ACC112 (cell line): ENCODE data around the gene ETFA.

Experiments used
- H2AFZ ChIP-seq: fragments of 200-600 bp; sonication (generic); one replicate; pipeline ENCODE4 v1.6.0; 2017; ENCODE audit warnings: antibody characterized with exemption, low read length; ENCODE audit not compliant: unreplicated experiment
- H3K27ac ChIP-seq: fragments of 200-600 bp; sonication (generic); 2 replicates; pipeline ENCODE4 v1.5.1; 2014; ENCODE audit warnings: low read depth, mild to moderate bottlenecking, antibody characterized with exemption, low read length, moderate library complexity
- H3K27me3 ChIP-seq: fragments of 200-600 bp; sonication (generic); 2 replicates; pipeline ENCODE4 v1.6.1; 2014; ENCODE audit warnings: mild to moderate bottlenecking, antibody characterized with exemption, low read length, moderate library complexity, mixed read lengths; ENCODE audit not compliant: insufficient read depth
- H3K36me3 ChIP-seq: fragments of 200-600 bp; sonication (generic); 2 replicates; pipeline ENCODE4 v1.6.1; 2016; ENCODE audit warnings: mild to moderate bottlenecking, antibody characterized with exemption, low read length, moderate library complexity, mixed read lengths; ENCODE audit not compliant: insufficient read depth
- H3K4me1 ChIP-seq: fragments of 200-600 bp; sonication (generic); one replicate; pipeline ENCODE4 v1.6.1; 2016; ENCODE audit warnings: low read length, mixed read lengths; ENCODE audit not compliant: insufficient read depth, unreplicated experiment, control insufficient read depth
- H3K4me3 ChIP-seq: fragments of 200-600 bp; sonication (generic); 2 replicates; pipeline ENCODE4 v1.5.1; 2014; ENCODE audit warnings: mild to moderate bottlenecking, low read depth, low read length
- H3K79me2 ChIP-seq: fragments of 200-600 bp; sonication (generic); one replicate; pipeline ENCODE4 v1.6.0; 2016; ENCODE audit warnings: low read length; ENCODE audit not compliant: control insufficient read depth, unreplicated experiment, insufficient read depth

The ETFA gene

DNA sequence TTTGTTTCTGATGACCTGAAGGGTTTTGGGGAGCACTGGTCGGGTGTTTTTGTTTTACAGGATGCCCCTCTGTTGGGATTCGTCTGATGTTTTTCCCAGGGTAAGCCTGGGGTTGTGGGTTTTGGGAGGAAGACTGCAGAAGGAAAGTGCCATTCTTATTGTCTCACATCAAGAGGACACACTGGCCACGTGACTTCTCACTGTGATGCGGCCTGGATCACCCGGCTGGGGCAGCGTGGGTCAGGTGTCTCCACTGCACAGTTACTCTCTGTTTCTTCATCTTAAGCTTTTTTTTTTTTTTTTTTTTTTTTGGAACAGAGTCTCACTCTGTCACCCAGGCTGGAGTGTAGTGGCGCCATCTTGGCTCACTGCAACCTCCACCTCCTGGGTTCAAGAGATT is 130.9 kb downstream of the ETFA start:
- H3K79me2 ChIP-seq, result no peaks in the 10 kb centered on the region
- no peak overlapping the region for H2AFZ ChIP-seq
- H3K4me1 ChIP-seq, result peaks cover 25% of the 10 kb centered on the region
- no peak overlapping the region for H3K4me3 ChIP-seq
- H3K27ac ChIP-seq, result no peak overlapping the region
- no peaks in the 10 kb centered on the region for H3K27me3 ChIP-seq
- no peaks in the 10 kb centered on the region for H3K36me3 ChIP-seq

DNA sequence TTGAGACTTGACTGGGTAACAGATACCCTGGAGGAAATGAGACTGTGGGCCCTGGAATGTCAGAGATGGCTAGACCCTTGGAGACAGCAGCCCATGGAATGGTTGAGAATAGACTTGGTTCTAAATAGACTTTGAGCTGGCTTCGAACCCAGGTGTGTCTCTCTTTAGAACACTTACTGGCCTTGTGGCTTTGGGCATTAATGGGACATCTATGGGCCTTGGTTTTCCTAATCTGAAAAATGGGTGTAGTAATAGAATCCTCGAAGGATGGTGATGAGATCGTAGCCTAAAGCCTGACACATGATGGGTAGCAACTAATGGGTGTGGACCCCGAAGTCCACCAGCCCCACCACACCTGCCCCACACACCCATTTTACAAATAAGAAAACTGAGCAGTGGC is 132.2 kb downstream of the ETFA start:
- Histone ChIP-seq H3K27ac (no peak overlapping the region), H3K79me2 (no peaks in the 10 kb centered on the region), H2AFZ (no peak overlapping the region), H3K36me3 (no peaks in the 10 kb centered on the region), H3K4me3 (no peak overlapping the region), H3K27me3 (no peaks in the 10 kb centered on the region), H3K4me1 (peaks cover 20% of the 10 kb centered on the region)

DNA sequence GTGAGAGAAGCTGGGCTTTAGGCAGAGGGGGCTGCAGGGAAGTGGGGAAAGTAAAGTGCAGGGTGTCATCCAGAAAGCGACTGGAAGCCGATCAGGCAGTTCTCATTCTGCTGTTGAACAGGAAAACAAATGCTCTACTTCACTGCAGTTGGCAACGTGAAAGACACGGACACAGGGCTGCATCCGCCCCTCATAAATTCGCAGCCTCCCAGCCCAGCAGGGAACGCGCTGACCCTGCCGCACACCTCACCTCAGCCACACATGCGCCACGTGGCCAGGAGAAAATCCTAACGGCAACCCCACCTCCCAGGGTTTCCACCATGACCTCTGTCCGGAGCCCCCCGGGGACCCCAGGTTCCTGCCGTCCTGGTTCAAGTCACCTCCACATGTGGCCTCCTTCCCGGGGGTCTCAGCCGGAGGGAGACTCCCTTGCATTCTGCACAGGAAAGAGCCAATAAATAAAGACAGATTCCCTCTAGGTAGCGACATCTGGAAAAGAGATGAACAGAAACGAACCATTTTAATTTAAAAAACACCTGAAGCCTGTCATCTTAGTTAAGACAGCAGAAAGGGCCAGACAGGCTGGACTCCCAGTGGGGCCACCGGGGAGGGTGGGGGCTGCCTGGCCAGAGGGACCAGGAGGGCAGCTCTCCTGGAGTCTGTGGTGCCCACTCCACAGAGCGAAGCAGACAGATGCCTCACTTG is 132.8 kb downstream of the ETFA start:
- no peaks in the 10 kb centered on the region for H3K79me2 ChIP-seq
- no peak overlapping the region for H3K27ac ChIP-seq
- H3K4me3 ChIP-seq, result no peak overlapping the region
- H3K4me1 ChIP-seq, result peaks cover 20% of the 10 kb centered on the region
- H3K27me3 ChIP-seq, result no peaks in the 10 kb centered on the region
- no peaks in the 10 kb centered on the region for H3K36me3 ChIP-seq
- no peak overlapping the region for H2AFZ ChIP-seq

- Histone ChIP-seq H3K27ac (no peak overlapping the region; the same call in 1 of the 2 replicates), H3K4me1 (peaks cover 19% of the 10 kb centered on the region), H3K4me3 (no peak overlapping the region), H3K36me3 (no peaks in the 10 kb centered on the region), H3K27me3 (no peaks in the 10 kb centered on the region), H2AFZ (no peak overlapping the region), H3K79me2 (no peaks in the 10 kb centered on the region)
Observed at GRCh38 chr15:76177491-76178040, 133.7 kb downstream of the ETFA start.

- no peak overlapping the region for H2AFZ ChIP-seq
- H3K36me3 ChIP-seq, result no peaks in the 10 kb centered on the region
- peaks cover 17% of the 10 kb centered on the region for H3K4me1 ChIP-seq
- H3K4me3 ChIP-seq, result no peak overlapping the region
- no peaks in the 10 kb centered on the region for H3K27me3 ChIP-seq
- no peak overlapping the region for H3K27ac ChIP-seq
- H3K79me2 ChIP-seq, result no peaks in the 10 kb centered on the region
Observed at GRCh38 chr15:76176487-76177085, 134.7 kb downstream of the ETFA start.

- no peaks in the 10 kb centered on the region for H3K36me3 ChIP-seq
- no peak overlapping the region for H2AFZ ChIP-seq
- peaks cover 17% of the 10 kb centered on the region for H3K4me1 ChIP-seq
- H3K27ac ChIP-seq, result no peak overlapping the region
- H3K4me3 ChIP-seq, result no peak overlapping the region
- H3K27me3 ChIP-seq, result no peaks in the 10 kb centered on the region
- no peaks in the 10 kb centered on the region for H3K79me2 ChIP-seq
Observed at GRCh38 chr15:76176059-76176458, 135.2 kb downstream of the ETFA start.

DNA sequence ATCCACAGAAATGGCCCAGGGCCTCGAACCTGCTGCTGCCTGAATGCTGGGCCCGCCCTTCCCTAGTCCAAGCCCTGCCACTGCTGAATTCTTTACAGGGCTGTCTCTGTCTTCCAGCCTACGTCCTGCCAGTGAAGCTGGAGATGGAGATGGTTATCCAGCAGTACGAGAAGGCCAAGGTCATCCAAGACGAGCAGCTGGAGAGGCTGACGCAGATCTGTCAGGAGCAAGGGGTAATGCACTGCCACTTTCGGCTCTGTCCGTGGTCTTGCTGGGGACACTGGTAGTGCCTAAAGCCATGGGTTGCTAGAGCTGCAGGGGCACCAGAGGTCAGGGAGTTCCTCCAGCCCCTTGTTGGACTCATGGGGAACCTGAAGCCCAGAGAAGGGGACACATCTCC is 135.8 kb downstream of the ETFA start:
- Histone ChIP-seq H2AFZ (no peak overlapping the region), H3K4me3 (no peak overlapping the region), H3K79me2 (no peaks in the 10 kb centered on the region), H3K27me3 (no peaks in the 10 kb centered on the region), H3K27ac (no peak overlapping the region), H3K36me3 (no peaks in the 10 kb centered on the region), H3K4me1 (peaks cover 17% of the 10 kb centered on the region)

- H3K27me3 ChIP-seq, result no peaks in the 10 kb centered on the region
- H3K27ac ChIP-seq, result no peak overlapping the region
- no peaks in the 10 kb centered on the region for H3K36me3 ChIP-seq
- H2AFZ ChIP-seq, result no peak overlapping the region
- H3K4me3 ChIP-seq, result no peak overlapping the region
- H3K4me1 ChIP-seq, result peaks cover 19% of the 10 kb centered on the region
- H3K79me2 ChIP-seq, result no peaks in the 10 kb centered on the region
Observed at GRCh38 chr15:76174654-76175053, 136.6 kb downstream of the ETFA start.

DNA sequence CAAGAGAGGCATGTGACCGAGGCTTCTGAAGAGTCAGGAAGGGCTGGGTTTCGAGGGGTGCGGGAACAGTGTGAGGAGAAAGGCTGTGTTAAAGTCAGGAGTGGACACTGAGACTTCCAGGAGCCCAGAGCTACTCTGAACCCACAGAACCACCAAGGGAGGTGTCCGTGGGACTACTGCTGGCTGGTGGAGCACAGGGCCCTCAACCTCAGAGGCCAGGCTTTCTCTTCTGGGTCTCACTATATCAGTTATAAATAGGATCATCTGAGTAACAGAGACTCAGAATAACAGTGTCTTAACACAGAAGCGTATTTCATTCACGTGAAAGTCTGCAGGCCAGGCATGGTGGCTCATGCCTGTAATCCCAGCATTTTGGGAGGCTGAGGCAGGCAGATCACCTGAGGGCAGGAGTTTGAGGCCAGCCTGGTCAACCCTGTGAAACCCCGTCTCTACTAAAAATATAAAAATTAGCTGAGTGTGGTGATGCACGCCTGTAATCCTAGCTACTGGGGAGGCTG is 137.9 kb downstream of the ETFA start:
- Histone ChIP-seq H3K4me3 (no peak overlapping the region), H2AFZ (no peak overlapping the region)

DNA sequence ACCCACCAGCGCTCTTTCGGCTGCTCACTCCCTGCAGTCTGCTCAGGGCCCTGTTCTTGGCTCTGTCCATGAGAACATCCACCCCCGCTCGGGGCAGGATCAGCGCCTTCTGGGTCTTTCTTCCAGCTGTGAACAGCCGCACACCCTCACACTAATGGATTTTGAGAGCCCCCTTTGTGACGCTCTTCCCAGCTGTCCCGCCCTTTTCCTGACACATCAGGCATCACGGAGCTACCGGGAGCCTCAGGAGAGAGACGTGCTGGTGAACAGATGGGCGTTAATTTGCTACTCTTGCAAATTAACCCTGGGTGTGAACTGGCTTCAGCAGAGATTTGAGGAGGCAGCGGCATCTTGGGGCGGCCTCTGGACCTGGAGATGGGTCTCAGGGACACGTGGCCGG is 138.5 kb downstream of the ETFA start:
- no peak overlapping the region for H3K4me3 ChIP-seq
- H3K4me1 ChIP-seq, result peaks cover 13% of the 10 kb centered on the region
- no peak overlapping the region for H2AFZ ChIP-seq
- H3K36me3 ChIP-seq, result no peaks in the 10 kb centered on the region
- H3K27me3 ChIP-seq, result no peaks in the 10 kb centered on the region
- H3K79me2 ChIP-seq, result no peaks in the 10 kb centered on the region
- H3K27ac ChIP-seq, result no peak overlapping the region

More for the DNA sequence above, 137.9 kb downstream of the ETFA start:
- Histone ChIP-seq H3K27me3 (no peaks in the 10 kb centered on the region), H3K79me2 (no peaks in the 10 kb centered on the region), H3K4me1 (peaks cover 19% of the 10 kb centered on the region), H3K36me3 (no peaks in the 10 kb centered on the region), H3K27ac (no peak overlapping the region)
